Transverse colon (tissue), 4 donors: ENCODE measurements around the gene STRIP1.

Experiments used
- EP300 ChIP-seq: sonication (generic); formaldehyde crosslinking; IDR thresholded peaks from one replicate; pipeline ENCODE4 v1.6.1; 2017; ENCODE audit warnings: antibody characterized with exemption, low read depth
- POLR2A ChIP-seq: fragments of 450-650 bp; IDR thresholded peaks from one replicate; pipeline ENCODE4 v1.6.1; 2016; ENCODE audit warnings: antibody characterized with exemption, mild to moderate bottlenecking, moderate library complexity
- POLR2AphosphoS5 ChIP-seq, 3 donors: sonication (generic); formaldehyde crosslinking; IDR thresholded peaks; one replicate each; pipeline ENCODE4 v1.6.1; 2016; ENCODE audit warnings: antibody characterized with exemption in 3 of 3
- TF ChIP-seq, protein P1 (sequence below), 5 experiments: fragments of 200-600 bp in 3 of 5; fragments of 450-650 bp in 2 of 5; sonication (generic) in 3 of 5; IDR thresholded peaks; 1 replicate in 2 of 5; 2 replicates in 3 of 5; pipeline ENCODE4 v1.5.1; 2016 to 2017; ENCODE audit warnings: antibody characterized with exemption in 5 of 5, inconsistent platforms in 3 of 5, mild to moderate bottlenecking in 2 of 5, moderate library complexity in 1 of 5

DNA sequence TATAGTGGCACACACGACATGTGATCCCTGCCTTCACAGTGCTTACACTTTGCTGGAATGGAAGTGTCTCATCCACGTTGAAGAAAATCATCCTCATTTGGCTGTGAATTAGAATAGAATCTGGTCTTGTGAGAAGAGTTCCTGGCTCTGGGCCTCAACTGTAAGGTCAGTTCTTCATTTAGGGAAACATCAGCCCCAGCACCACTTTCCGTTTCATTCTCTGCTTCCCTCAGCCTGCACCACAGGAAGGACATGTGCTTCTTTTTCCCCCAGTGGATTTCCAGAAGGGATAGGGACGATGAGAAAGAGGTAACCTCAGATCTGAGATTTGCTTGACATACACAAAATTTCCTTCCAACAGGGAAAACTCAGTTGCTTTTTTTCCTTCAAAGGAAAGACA lies 39.7 kb downstream of the STRIP1 start:
- no peak for TF ChIP-seq POLR2A
- TF ChIP-seq, protein P1, sequence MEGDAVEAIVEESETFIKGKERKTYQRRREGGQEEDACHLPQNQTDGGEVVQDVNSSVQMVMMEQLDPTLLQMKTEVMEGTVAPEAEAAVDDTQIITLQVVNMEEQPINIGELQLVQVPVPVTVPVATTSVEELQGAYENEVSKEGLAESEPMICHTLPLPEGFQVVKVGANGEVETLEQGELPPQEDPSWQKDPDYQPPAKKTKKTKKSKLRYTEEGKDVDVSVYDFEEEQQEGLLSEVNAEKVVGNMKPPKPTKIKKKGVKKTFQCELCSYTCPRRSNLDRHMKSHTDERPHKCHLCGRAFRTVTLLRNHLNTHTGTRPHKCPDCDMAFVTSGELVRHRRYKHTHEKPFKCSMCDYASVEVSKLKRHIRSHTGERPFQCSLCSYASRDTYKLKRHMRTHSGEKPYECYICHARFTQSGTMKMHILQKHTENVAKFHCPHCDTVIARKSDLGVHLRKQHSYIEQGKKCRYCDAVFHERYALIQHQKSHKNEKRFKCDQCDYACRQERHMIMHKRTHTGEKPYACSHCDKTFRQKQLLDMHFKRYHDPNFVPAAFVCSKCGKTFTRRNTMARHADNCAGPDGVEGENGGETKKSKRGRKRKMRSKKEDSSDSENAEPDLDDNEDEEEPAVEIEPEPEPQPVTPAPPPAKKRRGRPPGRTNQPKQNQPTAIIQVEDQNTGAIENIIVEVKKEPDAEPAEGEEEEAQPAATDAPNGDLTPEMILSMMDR (IDR thresholded peaks at IDR 0.05) = no peak
- no peak for TF ChIP-seq POLR2AphosphoS5 (IDR thresholded peaks at IDR 0.05)
- no peak for TF ChIP-seq EP300
